ENCODE data around the gene MAP1B.

DNA sequence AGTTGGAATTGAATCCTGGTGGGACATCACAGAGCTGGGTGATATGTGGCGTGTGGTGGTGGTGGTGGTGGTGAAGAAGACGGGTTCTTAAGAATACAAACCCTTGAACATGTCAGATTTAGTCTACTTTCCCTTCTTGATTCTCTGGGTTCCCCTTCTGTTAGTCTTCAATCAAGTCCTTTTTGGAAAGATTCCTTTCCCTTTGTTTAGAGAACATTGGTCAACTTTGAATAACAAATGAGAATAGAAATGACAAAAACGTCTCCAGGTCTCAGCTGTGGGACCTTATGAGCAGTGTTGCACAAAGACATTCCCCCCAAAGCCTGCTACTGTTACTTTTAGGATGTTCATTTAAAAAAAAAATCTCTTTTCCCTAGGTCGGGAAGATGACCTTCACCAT lies 46.3 kb downstream of the MAP1B start:
- TF ChIP-seq, protein P1, sequence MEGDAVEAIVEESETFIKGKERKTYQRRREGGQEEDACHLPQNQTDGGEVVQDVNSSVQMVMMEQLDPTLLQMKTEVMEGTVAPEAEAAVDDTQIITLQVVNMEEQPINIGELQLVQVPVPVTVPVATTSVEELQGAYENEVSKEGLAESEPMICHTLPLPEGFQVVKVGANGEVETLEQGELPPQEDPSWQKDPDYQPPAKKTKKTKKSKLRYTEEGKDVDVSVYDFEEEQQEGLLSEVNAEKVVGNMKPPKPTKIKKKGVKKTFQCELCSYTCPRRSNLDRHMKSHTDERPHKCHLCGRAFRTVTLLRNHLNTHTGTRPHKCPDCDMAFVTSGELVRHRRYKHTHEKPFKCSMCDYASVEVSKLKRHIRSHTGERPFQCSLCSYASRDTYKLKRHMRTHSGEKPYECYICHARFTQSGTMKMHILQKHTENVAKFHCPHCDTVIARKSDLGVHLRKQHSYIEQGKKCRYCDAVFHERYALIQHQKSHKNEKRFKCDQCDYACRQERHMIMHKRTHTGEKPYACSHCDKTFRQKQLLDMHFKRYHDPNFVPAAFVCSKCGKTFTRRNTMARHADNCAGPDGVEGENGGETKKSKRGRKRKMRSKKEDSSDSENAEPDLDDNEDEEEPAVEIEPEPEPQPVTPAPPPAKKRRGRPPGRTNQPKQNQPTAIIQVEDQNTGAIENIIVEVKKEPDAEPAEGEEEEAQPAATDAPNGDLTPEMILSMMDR (IDR thresholded peaks at IDR 0.05 in 8 of 11, conservative IDR thresholded peaks at IDR 0.05 in 3 of 11), result no peak
- no peak for TF ChIP-seq POLR2A (IDR thresholded peaks at IDR 0.05)
- TF ChIP-seq POLR2AphosphoS5 (IDR thresholded peaks at IDR 0.05), result no peak
